Measurements from ENCODE around the gene PTPRG.

PTPRG gene

DNA sequence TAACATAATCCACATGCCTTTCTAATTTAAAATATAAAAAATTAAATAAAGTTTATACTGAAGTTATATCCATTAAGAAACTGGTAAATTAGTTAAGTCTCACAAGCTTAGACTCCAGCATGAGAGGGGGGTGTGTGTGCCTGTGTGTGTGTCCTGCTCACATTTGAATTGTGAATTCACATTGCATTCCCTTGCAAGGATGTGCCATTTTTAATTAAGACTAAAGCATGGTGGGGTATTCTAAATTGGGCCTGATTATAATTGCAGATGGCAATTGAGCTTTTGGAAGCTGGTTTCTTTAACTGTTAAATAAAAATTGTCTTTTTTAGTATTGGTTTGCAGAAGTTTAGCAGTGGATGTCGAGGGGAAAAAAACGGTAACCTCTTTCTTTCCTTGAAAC, 56.9 kb downstream of the PTPRG start:
- no peak for DNase-seq (ENCODE audit: low read depth)

DNA sequence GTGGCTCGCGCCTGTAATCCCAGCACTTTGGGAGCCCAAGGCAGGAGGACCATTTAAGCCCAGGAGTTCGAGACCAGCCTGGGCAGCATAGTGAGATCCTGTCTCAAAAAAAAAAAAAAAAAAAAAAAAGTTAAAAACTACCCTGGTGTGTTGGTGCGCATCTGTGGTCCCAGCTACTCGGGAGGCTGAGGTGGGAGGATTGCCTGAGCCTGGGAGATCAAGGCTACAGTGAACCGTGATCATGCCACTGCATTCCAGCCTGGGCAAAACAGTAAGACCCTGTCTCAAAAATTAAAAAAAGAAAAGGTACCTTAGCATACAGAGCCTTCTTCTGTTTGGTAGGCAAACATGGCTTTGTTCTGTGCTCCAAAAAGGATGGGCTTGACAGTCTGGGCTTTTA, 57.5 kb downstream of the PTPRG start:
- no peak for DNase-seq (ENCODE audit: low read depth)

DNA sequence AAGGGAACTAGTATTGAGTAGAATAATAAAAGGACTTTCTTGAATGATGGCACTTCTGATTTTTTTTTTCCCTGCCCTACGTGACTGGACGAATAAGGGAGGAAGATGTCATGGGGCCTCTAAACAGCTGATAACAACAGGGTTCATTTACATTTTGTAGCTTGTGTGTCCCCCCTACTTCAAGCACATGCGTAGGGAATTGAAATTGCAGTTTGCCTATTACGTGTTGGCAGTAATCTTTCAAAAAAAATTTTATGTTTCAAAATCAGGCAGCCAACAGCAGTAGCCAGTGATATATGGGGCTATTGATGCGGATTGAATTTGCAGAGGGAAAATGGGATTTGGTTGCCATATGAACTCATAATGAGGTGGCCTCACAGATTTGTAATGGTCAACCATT, 58.7 kb downstream of the PTPRG start:
- DNase-seq (ENCODE audit: low read depth), result no peak

DNA sequence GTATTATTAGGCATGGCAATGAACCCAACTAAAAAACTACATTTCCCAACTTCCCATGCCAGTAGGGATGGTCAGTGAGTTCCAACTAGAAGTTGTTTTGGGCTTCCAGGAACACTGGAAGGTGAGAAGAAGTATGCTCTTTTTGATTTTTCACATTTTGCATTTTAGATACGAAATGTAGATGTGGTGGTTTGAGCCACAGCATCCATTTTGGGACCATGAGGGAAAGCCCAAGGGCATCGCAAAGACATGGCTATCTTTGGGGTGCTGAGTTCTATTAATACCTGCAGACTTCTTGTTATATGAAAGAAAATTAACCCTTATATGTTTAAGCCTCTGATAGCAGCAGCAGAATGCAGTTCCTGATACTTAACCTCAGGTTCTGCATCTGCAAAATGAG, 62.9 kb downstream of the PTPRG start:
- DNase-seq (ENCODE audit: low read depth), result no peak

DNA sequence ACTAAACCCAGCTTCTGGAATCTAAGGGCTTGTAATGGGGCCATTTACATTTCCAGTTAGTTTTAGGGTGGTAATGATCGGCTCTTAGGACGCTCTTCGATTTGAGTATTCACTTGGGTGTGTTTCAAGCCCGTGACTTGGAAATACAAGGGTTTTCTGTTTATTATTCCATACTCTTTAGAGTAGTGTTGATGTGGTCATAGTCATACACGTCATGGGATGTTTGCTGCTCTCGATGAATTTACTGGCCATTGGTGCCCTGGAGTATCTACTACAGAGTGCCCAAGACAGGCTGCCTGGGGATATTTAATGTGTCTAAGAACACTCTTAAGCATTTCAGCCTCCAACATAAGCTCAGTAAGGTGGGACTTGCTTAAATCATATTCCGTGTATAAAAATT, 64.1 kb downstream of the PTPRG start:
- no peak for DNase-seq (ENCODE audit: low read depth)

DNA sequence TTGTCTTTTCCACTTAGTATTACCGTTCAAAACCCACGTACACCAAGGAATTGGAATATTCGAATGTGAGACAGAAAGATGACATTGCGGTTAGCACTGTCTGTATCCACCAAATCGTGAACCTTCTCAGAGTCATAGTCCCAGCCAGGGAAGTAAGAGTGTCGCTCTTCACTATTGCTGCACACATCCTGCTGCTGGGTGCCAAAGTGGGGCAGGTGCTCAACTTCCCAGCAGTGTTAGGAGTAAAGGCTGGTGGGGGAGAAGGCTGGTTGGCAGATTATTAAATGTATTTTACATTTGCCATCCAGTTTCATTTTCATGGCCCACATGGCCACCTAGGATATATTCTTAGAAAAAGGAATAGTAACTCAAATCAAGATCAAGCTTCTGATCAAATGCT, 65.1 kb downstream of the PTPRG start:
- DNase-seq (ENCODE audit: low read depth), result no peak

DNA sequence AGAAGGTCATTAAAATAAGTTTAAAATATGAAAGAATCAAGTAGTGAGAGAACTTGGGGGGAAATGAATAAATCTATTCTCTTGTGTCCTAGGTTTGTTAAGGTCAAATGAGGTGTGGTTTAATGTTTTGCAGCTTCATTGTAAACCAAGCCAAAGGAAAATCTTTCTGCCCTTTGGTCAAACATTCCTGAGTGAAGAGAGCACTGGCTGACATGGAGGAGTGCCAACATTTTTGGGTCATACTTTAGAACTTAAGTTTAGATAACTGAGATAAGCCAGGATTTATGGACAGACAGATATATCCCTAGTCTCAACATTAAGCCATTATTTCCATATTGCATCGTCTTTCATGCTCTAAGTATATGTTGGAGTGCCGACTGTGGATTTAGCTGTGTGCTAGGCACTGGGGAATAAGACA, 66.4 kb downstream of the PTPRG start:
- DNase-seq (ENCODE audit: low read depth), result peak; percentile 81

DNA sequence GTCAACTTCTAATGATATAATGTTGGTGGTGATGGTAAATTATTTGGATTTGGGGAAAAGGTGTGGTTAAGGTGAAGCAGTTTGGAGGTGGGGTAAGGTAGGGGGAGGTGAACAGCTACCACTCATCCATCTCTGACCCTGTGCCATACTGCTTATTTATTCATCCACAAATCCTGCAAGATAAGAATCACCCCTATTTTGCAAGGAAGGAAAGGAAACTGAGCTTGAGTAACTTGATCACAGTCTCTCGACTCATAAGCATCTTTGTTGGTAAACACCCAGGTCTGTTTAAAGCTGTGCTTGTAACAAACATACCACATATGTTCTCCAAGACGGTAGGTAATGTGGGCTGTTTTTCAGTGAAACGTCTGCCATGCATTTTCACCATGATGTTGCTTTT, 67.3 kb downstream of the PTPRG start:
- no peak for DNase-seq (ENCODE audit: low read depth)

DNA sequence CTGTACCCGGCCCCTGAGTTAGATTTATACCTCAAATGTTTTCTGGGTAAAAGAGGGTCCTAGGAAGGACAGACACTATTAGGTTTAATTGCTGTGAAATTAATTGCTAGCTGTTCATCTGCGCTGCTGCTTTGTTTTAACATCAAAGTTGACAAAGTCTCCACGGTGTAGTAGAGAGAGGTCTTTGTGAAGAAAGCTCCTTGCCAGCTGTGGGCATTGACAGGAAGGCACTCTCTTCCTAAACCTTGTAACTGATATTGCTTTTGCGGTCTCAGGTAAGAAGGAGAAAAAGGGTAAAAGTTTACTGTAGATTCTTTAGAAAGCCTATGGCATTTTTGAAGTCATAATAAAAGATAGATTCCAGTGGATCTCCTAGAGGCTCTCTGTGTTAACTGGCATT, 68.1 kb downstream of the PTPRG start:
- DNase-seq (ENCODE audit: low read depth), result no peak

DNA sequence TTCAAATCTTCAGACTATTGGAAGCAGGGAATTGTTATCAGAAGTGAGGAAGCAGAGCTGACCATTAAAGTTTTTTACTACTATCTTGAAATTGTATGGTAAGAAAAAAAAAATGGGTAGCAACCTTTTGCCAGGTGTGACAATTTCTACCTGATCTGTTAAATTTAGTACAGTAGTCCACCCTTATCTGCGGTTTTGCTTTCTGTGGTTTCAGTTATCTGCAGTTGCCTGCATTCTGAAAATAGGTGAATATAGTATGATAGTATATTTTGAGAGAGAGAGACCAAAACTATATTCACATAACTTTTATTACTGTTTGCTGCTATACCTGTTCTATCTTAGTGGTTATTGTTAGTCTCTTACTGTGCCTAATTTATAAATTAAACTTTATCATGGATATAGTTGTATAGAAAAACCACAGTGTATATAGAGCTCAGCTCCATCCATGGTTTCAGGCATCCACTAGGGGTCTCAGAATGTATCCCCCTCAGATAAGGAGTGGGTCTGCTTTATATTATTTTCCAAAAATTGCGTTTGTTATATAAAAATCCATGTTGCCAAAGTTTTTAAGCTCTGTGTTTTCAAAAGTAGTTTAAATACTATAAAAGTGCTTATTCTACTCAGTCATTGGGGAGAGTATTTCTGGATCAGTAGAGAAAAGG, 69.9 kb downstream of the PTPRG start:
- no peak for DNase-seq (ENCODE audit: low read depth)

DNA sequence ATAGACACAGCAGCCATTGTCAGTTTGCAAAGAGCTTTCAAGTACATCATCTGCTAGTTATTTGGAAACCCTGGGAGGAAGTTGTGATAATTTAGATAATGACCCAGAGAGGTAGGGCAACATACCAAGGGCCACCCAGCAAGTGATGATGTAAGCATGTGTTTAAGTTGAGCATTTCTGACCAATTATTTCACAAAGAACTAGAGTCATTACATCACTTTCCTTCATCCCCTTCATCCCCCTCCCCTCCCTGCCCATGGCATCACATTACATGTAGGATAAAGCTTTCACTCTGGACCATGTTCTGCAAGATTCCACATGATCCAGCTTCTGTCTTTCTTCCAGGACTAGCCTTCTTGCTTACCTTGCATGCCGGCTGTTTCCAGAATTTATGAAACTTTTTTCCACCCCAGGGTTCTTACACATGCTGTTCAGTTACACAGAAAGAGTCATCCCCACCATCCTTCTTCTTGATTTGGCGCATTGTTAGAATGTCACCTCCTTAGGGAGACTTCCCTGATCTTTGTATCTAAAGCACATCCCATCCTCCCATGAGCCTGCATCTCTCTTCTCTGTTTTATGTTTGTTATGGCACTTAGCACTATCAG, 71.3 kb downstream of the PTPRG start:
- peak; percentile 17 for DNase-seq (ENCODE audit: low read depth)

DNA sequence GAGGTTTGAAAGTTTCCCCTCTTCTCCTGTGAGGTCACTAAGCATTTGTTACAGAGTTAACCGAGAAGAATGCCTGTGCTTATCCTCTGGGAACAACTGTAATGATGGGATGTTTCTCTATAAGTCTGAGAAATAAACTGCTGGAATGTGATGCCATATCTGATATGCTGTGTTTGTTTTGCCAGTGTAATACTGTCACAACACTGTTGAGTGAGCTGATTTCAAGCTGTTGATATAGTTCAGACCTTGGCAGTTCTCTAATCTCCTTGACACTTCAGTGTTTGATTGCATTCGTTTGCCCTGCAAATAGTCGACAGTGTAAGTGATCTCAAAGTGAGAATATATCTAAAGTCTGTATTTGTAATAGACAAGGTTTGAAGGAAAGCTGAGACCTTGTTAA, 73.3 kb downstream of the PTPRG start:
- DNase-seq (ENCODE audit: low read depth), result no peak

DNA sequence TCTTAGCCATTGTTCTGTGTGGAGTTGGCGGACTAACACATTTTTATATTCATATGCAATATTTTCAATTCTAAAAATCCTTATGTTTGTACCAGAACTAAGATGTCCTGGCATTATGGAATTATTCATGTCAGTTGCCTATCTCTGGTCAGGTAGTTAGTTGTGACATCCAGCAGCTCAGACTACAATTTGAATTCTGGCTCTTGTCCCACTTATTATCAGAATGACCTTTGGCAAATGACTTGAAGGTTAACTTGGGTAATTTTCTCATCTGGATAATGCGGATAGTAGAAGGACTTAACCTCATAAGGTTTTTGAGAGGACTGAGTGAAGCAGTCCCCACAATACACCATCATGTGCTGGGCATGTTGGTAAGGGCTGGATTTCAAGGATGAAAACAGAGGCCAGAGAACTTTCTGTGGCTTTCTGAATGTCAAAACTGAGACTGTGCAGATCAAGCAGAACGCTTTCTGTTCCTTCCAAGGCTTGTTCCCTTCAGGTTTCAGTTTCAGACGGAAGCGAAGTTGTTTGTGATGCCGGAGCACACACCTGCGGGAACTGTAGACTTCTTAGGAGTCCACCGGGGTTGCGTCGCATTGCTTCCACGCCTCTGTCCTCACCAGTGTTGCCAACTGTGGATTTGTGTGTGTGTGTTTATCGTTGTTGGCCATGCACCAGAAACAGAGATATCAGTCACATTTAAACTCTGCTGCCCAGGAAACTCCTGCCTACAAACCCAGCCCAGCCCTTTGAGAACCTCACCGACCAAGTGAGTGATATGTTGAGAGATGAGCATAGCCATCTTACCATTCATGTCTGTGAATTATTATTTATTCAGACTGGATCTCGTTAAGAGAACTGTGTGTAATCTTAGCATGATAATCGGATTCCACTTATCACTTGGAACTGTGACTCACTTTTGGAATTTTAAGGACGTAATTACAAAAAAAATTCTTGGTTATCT, 76.0 kb downstream of the PTPRG start:
- DNase-seq (ENCODE audit: low read depth), result no peak

DNA sequence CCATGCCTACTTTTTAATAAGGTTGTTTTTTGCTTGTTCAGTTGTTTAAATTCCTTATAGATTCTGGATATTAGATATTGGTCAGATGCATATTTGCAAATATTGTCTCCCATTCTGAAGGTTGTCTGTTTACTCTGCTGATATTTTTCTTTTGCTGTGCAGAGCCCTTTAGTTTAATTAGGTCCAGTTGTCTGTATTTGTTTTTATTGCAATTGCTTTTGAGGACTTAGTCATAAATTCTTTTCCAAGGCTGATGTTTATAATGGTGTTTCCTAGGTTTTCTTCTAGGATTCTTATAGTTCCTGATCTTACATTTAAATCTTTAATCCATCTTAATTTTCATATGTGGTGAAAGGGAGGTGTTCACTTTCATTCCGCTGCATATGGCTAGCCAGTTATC, 77.4 kb downstream of the PTPRG start:
- no peak for DNase-seq (ENCODE audit: low read depth)

DNA sequence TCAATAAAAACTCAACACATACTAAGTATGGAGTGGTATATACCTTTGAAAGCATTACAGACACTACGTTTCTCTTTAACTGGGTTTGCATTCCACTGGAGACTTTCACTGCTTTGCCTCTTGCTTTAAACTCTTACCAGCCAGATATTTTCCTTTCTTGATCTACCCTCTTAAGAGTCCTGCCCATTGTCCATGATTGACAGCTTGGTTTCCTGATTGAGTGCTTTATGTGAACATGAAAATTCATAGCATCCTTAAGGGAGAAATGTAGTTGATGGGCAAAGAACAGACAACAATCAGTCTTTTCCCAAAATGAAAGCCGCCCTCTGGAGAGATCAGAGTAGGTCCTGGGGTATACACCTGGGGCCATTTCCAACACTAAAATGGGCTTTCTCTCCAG, 78.6 kb downstream of the PTPRG start:
- no peak for DNase-seq (ENCODE audit: low read depth)

DNA sequence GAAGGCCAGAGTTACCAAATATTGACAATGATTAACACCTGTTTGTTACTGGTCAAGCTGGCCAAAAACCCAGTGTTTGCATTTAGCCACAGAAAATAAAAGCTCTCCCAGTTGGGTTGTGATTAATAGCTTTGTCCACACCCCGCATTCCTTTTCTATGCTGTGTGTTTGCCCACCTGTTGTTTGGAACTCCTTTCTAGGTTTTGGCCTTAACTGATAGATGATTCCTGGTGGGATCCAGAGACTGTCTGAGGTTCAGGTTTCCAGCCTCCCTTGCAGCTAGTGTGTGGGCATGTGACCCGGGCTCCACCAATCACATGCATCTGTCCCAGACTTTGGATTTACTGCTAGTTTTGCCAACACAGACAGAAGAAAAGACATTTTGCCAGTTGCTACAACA, 83.8 kb downstream of the PTPRG start:
- no peak for DNase-seq (ENCODE audit: low read depth)

DNA sequence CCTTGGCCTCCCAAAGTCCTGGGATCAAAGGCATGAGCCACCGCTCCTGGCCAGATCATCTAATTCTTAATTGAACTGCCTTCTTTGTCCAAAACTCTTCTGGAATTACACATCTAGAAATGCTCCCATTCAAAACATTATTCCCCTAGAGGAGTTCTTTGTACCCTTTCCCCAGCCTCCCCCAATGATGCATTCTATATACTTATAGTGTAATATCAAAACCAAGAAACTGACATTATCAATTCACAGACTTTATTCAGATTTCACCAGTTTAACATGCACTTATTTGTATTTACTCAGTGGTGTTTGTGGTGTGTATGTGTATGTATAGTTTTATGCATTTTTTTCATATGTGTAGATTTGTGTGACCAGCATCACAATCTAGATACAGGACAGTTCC, 85.0 kb downstream of the PTPRG start:
- DNase-seq (ENCODE audit: low read depth), result no peak

DNA sequence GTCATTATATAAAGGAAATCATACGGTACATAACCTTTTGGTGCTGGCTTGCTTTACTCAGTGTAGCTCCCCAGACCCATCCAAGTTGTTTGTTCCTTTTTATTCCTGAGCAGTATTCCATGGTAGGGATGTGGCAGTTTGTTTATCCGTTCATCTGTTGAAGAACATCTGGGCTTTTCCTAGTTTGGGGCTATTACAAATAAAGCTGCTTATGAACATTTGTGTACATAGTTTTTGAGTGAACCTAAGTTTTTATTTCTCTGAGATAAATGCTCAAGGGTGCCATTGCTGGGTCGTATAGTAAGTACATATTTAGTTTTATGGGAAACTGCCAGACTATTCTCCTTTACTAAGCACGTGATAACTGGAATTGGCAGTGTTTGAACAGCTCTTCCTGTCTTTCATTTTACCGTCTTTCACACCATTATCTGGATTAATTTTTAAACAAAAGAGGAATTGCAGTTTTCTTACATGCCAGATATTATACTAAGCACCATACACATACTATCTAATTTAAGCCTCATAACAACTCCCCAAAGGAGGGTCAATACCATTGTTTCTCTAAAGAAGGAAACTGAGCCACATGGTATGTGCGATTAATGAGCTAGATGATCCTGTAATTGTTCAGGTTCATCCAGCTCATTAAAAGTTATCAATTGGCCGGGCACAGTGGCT, 85.6 kb downstream of the PTPRG start:
- no peak for DNase-seq (ENCODE audit: low read depth)

DNA sequence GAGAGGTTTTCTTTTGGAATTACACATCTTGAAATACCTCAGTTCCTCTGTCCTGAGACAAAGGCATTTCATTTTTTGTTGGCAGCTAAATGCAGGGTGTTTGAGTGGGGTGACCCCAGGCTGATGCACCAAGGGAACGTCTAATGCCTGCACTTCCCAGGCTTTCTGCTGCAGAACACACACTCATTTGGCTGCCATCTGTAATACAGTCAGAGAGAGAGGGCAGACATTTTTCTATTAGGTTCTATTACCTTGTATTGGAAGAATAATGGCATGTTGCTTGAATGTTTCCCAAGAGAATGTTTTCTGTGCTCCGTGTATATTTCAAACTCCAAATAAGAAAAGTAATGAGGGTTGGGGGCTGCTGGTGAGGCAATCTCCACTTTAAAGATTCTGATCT, 87.1 kb downstream of the PTPRG start:
- DNase-seq (ENCODE audit: low read depth), result no peak

DNA sequence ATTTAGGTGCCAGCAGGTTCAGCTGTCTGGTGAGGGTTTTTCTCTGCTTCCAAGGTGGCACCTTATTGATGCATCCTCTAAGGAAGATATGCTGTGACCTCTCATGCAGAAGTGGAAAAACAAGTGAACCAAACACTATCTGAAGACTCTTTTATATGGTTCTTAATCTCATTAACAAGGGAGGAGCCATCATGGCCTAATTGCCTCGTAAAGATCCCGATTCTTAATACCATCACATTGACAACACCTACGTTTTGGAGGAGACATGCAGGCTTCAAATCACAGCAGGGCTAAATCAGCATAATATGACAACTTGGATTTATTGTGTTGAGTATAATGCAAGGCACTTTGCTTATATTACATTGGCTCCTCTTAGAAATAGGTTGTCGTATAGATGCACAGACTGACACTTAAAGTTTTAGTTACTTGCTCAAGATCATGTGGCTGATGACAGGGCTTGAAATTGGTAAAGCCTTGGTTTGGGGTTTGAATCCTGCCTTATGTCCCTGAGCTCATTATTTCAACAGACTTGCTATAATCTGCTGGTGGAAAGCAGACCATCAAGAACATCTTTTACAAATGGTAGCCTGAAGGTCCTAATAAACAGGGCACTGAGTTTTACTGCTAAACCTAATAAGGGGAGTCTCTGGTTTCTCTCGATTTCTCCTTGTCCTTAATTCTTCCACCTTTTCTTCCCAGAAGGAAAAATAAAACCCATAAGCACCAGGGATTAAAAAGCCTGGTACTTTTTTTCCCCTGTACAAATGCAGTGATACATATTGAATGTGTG, 88.2 kb downstream of the PTPRG start:
- no peak for DNase-seq (ENCODE audit: low read depth)

DNA sequence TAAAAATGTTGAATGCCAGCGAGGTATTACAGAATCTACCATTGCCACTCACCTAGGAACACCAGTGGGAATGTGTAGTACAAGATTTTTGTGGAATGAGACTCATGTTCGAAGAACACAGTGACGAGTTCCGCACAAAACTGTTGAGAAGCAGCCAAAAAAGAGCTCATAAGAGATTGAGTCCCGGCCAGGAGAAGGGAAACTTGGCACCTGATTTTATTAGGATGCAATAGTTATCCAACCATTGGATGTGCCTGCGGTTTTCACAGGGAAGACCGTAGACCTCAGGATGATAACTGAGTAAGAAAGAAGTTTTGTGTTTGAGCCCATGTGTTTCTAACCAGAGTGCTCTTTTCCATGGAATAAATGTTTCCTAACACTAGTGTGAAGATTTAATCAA, 88.9 kb downstream of the PTPRG start:
- peak; percentile 71 for DNase-seq (ENCODE audit: low read depth)

Measured in fibroblast of the conjunctiva (primary cell).